ENCODE data around the gene RSU1.

The RSU1 gene

GRCh38 chr10:16820421-16820820 lies 3.2 kb upstream of the RSU1 start:
- no peak for DNase-seq

DNA sequence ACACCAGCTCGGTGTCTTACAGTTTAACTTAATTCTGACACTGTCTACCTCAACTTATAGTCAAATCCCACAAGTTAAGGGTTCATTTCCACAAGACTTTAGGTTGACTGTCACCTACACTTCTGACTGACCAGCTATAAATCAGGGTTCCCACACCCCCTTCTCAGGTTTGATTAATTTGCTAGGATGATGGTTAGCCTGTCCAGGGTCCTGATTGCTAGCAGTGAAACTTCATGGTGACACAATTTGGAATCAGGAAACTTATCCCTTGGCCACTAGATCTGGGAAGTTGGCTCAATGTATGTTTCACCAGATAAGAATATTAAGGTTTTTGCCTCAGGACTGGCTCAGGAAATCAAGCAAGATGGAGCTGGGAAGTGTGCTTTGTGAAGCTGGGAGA lies 2.8 kb upstream of the RSU1 start:
- no peak for DNase-seq

DNA sequence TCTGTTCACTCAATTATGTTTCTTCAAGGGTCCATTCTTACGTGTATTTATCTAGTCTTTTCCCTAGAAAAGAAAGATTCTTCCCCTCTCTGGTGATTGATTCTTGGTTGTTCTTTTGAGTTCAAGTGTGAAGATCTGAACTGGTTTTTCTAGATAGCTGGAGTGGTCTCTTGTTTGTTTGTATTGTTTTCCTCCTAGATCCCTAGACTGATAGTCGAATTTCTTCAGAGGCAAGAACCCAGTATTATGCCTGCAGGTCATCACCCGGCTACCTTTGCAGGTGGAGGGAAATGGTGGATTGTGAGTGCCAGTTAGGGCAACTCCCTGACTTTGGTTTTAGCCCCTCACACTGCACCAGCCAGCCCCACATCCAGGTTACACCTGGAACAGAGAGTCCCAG lies 2.2 kb upstream of the RSU1 start:
- no peak for DNase-seq

DNA sequence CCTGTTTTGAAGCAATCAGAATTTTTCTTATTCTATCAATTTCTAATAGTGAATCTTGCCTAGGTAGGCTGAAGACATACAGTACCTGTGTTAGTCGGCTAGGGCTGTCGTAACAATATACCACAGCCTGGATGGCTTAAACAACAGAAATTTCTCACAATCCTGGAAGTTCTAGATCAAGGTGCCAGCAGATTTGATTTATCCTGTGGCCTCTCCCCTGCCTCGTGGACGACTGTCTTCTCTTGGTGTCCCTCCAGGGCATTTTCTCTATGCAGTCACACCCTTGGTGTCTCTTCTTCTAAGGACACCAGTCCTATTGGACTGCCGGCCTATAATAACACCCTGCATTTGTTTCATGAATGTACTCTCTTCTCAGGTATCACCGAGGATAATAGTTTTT lies 1.8 kb upstream of the RSU1 start:
- no peak for DNase-seq

GRCh38 chr10:16816830-16817124 lies 447 bp downstream of the RSU1 start:
- no peak for DNase-seq

DNA sequence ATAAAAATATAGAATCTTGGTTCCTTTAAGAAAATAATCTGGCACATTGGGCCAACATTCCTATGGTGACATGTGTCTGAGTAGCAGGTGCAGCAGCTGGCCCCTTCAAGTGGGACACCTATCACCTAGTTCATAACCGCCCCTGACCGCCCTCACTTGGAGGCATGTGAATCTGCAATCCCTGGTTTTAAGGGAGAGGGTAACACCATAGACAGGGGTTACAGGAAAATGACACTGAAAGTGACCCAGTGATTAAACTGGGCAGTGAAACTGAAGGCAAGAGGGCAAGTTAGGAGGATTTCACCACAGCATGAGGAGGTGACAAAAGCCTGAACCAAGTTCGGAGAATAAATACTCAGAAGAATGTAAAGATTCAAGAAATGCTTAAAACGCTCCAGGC lies 1.1 kb downstream of the RSU1 start:
- no peak for DNase-seq

- no peak for DNase-seq
These were observed 3.2 kb downstream of the RSU1 start for GRCh38 chr10:16814012-16814411.

DNA sequence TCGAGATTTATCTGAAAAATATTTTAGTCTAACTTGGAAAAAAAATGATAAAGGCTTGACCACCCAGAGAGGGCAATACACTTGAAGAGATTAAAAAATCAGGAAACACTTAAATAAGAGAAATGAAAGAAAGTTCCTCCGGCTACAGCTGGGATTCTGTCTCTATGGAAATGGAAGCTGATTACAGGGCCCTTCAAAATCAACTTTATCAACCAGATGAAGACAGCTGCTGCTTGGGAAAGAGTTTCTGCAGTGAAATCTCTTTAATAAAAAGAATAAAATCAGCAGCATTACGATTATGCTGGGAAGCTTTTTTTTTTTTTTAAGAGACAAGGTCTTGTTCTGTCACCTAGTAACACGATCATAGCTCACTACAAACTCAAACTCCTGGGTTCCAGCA lies 4.5 kb downstream of the RSU1 start:
- DNase-seq = no peak

DNA sequence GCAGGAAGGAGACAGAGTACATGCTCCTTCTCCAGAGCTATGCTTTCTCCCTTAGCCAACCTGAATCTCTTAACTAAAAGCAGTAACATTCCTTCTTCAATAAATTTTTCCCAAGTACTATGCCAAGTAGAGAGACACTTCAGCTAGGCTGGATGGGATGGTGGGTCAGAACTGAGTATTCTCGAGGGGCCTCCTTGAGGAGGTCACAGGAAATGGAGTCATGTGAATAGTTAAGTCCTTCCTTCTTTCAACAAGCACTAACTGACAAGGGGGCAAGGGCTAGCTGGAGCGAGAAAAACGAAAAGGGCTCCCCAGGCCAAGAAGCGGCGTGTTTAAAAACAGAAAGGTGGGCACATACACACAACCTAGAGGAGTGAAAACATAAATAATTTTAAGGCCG lies 5.5 kb downstream of the RSU1 start:
- no peak for DNase-seq

DNA sequence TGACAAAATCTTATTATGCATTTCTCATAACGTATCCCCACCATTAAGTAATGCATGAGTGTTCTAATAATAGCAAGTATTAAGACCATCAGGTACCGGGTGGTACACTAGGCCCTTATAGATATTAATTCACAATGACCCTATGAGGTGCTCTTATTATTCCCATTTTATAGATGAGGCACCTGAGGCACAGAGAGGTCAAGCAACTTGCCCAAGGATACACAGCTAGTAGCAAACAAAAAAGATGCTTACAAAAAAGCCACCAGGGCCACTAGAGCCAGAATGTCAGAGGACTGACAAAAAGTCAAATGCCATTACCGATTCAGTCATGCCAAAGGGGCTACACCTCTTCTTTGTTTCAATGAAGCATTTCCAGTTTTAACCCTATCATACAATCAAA lies 5.9 kb downstream of the RSU1 start:
- no peak for DNase-seq

DNA sequence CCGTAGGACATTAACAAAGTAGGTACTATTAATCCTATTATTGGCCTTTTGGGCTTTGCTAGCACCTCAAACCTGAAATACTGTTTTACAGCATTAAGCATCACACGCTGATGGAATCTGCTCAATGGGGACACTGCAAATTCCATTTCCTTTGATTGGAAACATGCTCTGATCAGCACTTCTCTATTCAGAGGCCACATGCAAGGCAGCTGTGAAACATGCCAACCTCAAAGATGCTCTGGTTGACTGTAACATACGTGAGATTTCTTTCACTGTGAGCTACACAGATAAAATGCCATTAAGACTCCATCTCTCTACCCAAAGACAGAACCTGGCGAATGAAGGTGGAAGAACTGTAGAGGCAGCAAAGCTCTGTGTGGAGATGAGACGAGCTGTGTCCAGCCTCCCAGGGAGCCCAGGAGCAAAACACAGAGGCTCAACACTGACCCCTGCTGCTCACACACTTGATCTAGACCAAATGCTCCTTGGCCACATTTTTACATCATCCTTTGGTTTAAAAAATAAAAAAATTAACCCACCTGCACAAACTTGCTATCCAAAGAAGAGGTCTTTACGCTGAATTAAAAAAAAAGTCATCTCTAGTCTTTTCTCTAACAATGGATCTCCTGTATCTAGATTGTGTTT lies 8.0 kb downstream of the RSU1 start:
- peak; percentile 71 for DNase-seq

GRCh38 chr10:16804123-16804522 lies 13.1 kb downstream of the RSU1 start:
- DNase-seq = no peak

DNA sequence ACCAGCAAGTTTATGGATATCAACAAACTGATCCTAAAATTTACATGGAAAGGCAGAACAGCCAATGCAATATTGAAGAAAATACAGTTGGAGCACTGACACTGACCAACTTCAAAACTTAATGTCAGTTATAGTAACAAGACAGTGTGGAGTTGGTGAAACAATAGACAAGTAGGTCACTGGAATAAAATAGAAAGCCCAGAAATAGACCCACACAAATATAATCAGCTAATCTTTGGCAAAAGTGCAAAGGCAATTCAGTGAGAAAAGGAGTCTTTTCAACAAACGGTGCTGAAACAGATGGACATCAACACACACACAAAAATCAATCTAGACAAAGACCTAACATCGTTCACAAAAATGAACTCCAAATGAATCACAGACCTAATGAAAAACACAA lies 13.8 kb downstream of the RSU1 start:
- no peak for DNase-seq

- no peak for DNase-seq
These were observed 17.6 kb downstream of the RSU1 start for GRCh38 chr10:16799621-16800020.

- no peak for DNase-seq
These were observed 18.7 kb downstream of the RSU1 start for GRCh38 chr10:16798571-16798970.

DNA sequence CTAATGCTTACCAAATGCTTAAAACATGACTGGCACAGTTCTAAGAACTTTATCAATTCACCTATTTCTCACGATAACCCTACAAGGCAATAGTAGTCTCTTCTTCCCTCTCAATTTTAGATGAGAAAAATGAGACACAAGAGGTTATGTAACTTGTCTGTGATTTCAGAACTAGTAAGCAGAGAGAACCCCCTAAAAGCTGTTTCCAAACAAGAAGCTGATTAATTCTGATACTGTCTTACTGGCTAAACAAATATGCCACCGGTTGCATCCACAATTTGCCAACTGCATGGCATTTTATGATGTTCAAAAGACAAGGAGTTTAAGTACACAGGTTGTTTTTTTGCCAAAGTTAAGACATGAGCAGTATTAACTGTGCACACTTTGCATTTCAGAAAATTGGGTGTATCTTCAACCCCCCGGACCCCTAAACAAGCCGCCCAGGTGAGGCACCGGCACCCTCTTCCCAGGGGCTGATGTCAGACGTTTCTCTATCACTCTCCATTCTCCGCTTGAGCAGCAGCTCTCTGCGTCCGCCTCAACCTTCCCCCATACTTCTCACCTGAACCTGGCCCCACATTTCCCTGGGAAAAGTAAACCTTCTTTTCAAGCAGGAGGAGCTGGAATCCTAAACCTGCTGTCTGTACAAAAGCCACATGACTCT lies 21.7 kb downstream of the RSU1 start:
- DNase-seq = no peak

DNA sequence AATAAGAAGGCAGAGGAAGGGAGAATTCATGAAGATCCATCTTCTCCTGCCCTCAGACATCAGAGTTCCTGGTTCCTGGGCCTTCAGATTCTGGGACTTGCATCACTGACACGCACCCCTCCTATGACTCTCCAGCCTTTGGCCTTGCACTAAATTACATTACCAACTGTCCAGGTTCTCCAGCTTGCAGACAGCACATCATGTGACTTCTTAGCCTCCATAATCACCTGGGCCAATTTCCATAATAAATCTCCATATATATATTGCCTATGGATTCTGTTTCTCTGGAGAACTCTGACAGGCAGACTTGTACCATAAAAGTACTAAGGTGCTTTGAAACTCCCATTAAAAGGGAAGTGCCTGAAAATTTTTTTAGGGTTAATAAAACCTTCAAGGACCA lies 23.2 kb downstream of the RSU1 start:
- no peak for DNase-seq

- DNase-seq = no peak
These were observed 24.5 kb downstream of the RSU1 start for GRCh38 chr10:16792675-16793074.

- no peak for DNase-seq
These were observed 27.5 kb downstream of the RSU1 start for GRCh38 chr10:16789765-16790164.

- DNase-seq = no peak
These were observed 28.0 kb downstream of the RSU1 start for GRCh38 chr10:16789261-16789660.

- DNase-seq = no peak
These were observed 28.4 kb downstream of the RSU1 start for GRCh38 chr10:16788778-16789177.

- DNase-seq = no peak
These were observed 29.1 kb downstream of the RSU1 start for GRCh38 chr10:16788125-16788524.

GRCh38 chr10:16787361-16787791 lies 29.8 kb downstream of the RSU1 start:
- DNase-seq = peak; percentile 68

GRCh38 chr10:16780338-16780880 lies 36.8 kb downstream of the RSU1 start:
- no peak for DNase-seq

DNA sequence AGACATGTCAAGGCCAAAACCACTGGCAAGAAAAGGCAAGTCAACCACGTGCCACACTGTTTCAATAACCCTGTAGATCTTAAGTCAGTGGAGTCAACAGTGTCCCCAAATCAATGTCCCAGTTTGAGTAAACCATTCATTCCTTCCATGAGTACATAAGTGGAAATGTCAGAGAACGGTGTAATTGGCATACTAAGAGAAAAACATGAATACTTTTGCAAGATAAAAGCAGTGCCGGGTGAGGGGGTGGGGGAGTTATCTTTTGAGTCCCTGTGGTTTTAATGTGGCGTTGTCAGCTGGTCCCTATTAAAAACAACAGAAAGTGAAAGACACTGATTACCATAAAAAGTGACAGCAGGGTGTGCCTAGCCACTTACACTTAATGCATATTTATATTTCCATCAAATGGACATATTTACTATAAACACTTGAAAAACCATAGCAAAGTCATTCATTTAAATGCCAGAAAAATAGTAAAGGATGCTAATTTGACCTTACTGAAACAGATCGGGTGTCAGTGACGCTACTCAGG lies 37.8 kb downstream of the RSU1 start:
- DNase-seq = peak; percentile 61
